Epidermal melanocyte (primary cell): ENCODE measurements around the gene SPEM2.
"Not testable (repeated sequence)": the region's sequence is repeated elsewhere in the genome, so short reads cannot be mapped to it uniquely, and the experiment has no call there.

ENCODE experiments used
- DNase-seq: peaks from one replicate; pipeline ENCODE4 v3.0.0; 2011; ENCODE audit warnings: low spot score; ENCODE audit not compliant: insufficient read length

Gene SPEM2

DNA sequence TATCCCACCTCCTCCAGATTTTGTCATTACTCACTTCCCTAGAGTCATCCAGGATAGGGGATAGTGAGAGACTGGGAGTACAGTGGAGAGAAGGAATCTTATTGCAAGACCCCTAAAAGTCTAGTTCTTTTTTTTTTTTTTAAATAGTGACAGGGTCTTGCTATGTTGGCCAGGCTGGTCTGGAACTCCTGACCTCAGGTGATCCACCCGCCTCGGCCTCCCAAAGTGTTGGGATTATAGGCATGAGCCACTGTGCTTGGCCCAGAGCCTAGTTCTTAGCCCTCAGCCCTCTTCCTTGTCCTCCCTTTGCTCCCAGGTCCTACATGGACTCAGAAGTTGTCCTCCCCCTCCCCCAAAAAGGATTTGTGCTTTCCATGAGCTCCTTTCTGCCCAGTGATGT, 16.7 kb downstream of the SPEM2 start:
- DNase-seq, result no peak

DNA sequence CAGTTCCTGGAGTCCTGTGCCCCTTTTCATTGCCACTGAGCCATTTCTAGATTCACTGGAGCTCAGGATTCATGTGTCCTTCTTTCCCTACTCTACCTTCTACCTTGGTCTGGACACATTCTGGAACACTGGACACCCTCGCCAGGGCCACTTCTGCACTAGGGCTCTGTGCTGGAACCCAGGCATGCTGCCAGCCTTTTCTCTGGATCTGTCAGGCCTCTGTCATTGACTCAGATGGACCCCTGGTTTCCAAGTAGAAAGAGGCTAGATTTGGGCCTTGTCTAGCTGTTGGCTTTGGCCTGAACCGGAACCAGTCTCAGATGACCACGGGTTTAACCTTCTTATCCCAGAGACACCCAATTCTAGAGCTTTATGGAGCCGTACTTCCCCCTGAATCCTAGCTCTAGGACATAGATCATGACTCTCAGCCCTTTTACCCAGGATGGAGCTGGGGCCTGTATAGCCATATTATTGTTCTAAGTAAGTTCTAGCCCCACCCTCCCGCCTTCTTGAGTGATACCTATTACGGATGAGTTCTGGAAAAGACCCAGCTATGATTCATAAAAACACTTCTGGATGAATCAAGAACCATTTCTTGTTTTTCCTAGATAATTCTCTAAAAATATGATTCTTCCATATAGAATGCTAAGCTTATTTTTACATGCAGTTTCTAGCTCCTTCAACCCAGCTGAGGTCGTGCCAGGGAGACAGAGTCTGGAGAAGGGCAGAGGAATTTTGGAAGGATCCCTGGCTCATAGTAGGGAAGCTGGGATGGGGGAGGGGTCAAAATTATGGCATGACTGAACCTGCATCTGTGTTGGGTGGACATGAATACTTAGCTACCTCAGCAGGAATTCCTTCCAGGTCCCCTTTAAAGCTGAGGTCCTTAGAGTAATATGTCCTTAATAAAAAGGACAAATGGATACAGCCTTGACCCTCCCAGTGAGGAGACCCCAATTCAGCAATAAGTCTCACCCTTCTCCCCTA, 18.4 kb downstream of the SPEM2 start:
- DNase-seq, result no peak

DNA sequence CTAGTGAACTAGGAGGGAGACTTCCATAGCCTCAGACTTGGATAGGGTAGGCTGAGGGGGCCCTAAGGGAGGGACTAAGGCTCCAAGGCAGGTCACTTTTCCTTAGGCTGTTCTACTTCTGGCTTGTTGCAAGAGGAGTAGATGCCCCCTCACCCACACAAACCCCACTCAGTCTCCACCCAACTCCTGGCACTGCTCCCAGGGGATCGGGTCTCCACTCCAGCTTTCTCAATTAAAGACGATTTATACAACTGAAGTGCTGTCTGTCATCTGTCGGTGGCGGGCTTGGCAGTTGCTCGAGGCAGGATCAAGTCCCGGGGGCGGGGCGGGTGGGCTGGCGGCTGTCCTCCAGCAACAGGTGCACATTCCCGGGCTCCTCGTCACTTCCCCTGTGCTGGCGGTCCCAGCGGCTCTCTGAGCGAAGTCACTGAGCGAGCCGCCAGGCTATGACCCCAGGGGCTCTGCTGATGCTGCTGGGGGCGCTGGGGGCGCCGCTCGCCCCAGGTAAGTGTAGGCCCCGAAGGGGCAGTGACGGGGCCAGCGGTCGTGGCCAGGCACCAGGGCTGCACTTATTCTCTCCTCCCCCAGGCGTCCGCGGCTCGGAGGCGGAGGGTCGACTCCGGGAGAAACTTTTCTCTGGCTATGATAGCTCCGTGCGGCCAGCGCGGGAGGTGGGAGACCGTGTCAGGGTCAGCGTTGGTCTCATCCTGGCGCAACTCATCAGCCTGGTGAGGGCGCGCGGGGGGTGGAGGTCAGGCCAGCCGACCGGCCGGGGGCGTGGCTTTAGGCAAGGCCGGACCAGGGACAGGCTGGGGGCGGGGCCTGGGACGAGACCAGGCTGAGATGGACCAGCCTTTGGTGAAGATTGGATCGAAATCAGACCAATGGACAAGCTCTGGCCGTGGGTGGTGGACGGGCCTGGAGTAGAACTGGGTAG, 19.5 kb downstream of the SPEM2 start, which contains the start of gene CHRNB1:
CHRNB1 (plus strand) TSS at position 380 of the 937 bp plus-strand sequence; CDS start at position 447, 67 bp downstream.
- peak; percentile 70 for DNase-seq

DNA sequence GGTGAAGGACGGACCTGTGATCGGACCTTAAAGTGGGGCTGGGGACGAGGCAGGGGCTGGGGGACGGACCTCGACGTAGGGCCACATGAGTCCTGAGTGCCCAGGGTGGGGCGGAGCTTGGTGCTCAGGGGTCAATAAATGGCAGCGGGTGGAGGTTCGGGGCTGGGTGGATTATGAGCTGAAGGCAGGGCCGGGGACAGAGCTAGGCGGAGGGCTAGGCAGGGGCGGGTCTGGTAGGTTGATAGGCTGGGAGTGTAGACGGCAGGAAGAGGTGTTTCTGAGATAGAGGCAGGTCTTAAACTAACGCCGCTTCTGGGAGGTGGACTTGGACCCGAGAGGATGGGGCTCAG, 20.2 kb downstream of the SPEM2 start:
- DNase-seq, result no peak

DNA sequence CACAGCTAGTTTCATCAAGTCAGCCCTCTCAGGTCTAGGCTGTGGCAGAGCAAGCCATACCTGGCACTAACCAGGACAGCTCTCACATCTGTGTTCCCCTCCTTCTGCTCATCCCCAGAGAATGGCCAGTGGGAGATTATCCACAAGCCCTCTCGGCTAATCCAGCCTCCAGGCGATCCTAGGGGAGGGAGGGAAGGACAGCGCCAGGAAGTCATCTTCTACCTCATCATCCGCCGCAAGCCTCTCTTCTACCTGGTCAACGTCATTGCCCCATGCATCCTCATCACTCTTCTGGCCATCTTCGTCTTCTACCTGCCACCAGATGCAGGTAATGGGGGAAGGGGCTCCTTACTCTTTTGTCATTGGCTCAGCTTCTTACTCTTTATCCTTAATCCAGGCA, 23.0 kb downstream of the SPEM2 start:
- DNase-seq, result no peak

DNA sequence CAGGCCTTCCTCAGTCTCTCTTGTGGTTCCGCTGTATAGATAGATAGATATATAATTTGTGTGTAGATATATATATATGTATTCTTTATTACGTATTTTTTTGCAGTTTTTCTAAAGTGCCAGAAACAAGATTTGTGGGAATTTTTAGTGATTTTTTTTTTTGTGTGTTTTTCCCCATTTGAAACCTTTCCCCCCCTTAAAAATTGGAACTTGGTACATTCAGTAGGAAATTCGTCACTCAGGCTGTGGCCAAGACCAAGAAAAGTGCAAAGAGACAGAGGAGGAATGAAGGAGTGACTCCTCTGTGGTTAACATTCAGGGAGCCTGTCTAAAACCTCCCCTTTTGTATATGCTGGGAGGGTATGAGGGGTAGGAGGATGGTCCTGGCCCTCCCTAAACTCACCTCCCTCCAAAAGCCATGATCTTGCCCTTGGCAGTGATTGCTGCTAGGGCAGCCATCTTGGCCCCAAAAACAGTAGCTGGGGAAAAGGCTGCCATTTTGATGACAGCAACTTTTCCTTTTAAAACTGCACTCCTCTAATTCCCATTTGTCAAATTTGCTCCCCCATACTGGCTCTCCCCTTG, 34.6 kb downstream of the SPEM2 start:
- peak; percentile 14 for DNase-seq

DNA sequence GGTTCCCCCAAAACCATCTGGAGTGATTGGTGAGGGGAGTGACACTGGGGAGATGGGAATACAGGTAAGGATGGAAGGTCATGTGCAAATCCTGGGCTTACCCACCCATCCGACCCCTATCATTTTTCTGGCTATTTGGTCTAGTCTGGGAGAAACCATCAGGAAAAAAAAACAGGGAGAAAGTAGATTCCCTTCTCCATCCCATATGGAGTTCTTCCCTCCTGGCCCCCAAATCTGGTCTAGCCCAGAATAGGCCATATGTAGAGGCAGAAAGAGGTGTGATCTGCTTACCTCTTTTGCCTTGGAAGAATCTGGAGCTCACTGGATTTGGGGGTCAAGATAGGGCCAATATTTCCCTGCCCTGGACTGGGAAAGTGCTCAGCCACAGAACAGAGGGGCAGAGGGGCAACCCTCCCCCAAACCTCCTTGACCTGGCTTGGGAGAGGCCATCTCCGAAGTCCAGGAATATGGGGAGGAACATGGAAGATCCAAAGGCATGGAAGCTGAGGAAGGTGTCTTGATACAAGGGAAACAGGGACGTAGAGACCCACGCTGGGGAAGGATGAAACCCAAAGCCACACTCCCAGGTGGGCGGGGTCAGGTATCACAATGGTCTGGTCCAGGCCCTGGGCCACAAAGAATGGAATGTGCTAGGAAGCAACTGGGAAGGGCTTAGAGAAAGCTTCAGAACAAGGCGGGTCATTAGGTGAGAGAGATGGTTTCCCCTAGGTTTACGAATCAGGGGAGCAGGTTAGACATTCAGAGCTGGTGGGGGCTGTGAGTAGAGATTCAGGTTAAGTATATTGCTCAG, 35.6 kb downstream of the SPEM2 start:
- DNase-seq, result peak; percentile 12

DNA sequence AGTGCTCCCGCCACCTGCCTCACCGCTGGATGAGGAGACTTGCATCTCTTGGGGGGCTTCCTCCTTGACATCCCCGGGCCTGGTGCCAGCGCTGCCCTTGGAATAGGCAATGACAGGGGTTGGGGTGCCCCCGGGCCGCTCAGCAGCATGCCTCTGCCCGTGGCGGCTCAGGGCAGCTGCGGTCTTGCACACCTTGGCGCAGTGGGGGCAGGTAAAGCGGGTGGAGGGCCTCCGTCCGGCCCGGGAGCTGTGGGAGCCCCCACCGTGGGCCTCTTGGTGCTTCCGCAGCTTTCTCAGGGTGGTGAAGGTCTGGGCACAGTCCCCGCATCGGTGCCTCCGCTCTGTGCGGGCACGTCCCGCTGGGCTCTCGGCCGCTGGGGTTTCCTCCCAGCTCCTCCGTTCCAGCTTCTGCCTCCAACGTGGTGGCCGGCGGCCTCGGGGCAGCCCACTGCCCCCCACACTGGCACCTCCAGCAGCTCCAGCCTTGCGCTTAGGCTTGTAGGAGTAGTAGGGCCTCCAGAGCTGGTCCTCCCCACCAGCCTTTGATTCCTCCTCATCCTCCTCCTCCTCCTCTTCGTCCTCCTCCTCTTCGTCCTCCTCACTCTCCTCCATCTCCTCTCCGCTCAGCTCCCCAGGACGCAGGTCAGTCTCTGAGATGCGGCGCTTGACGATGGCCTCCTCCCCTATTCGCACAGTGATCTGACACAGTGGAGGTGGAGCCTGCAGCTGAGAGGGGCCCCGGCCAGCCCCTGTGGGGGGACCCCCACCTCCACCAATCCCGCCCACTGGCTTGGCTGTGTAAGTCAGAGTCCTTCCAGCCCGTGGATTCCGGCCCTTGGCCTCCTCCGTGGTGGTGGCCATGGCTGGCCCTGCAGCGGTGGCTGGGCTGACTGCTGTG, 37.3 kb downstream of the SPEM2 start:
- DNase-seq, result peak; percentile 7

DNA sequence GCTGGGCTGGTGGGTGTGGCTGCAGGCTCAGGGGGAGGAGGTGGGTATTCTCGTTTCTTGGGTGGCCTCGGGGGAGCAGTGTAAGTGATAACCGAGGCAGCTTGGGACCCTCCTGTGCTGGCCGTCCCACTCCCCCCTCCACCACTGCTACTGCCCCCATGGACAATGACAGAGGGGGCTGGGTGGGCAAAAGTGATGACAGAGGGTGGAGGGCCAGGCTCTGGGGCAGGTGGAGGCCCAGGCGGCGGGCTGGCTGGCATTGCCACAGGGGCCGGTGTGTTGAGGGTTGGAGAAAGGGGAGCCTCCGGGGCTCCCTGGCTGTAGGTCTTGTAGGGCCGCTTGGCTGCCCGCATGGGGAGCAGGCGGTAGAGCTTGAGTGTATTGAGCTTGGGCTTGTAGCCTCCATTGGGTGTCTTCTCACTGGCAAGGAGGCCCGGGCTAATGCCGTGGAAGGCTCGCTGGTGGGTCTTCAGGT, 38.0 kb downstream of the SPEM2 start:
- no peak for DNase-seq

DNA sequence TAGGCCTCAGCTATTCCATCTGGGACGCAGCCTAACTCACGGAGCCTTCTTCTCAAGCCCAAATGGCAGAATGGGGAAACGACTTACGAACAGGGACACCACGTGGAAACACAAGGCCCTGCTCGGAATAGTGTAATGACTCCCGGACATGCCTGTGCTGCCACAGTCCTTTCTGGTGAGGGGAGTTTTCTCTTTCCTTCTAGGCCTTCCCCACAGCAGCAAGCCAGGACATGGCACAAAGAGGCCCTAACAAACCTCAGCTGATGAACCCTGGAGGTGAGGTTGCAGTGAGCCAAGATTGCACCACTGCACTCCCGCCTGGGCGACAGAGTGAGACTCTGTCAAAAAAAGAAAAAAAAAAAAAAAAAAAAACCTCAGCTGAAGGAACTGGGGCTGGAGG, 38.7 kb downstream of the SPEM2 start:
- no peak for DNase-seq

DNA sequence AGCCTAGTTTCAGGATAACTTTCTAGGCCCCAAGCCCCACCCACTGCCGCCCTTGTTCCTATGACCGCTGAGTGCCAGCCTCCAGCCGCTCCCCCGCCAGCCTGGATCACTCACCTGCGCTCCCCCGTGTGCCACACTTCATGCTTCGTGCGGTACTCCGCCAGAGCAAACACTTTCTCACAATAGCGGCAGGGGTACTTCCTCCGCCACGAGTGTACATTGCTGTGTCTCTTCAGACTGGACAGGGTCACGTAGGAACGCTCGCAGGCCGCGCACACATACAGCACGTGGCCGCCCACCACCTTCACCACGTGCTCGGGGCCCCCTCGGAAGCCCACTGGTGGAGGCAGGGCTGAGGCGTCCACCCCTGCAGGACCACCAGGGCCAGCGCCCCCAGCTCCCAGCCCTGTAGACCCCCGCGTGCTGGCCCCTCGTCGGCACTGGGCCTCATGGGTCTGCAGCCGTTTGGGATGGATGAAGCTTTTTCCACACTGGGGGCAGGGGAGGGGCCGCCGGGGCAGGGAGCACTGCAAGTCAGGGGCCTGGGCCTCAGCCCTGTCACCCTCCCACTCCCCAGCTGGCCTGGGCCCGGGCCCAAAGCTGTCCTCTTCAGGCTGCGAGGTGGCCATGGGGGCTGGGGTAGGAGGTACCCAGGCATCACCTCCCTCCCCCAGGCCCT, 40.3 kb downstream of the SPEM2 start:
- no peak for DNase-seq

DNA sequence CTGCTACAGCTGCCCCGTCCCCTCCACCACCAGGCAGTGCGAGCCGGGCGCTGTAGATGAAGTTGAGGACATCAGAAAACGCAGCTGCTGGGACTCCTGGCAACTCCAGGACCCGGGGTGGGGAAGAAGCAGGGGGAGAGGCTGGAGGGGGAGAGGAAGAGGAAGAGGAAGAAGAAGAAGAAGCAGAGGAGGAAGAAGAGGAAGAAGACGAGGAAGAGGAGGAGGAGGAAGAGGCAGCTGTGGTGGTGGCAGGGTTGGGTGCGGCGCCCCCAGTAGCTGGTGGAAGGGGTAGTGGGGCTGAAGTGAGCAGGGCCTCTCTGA, 40.9 kb downstream of the SPEM2 start:
- DNase-seq, result no peak

DNA sequence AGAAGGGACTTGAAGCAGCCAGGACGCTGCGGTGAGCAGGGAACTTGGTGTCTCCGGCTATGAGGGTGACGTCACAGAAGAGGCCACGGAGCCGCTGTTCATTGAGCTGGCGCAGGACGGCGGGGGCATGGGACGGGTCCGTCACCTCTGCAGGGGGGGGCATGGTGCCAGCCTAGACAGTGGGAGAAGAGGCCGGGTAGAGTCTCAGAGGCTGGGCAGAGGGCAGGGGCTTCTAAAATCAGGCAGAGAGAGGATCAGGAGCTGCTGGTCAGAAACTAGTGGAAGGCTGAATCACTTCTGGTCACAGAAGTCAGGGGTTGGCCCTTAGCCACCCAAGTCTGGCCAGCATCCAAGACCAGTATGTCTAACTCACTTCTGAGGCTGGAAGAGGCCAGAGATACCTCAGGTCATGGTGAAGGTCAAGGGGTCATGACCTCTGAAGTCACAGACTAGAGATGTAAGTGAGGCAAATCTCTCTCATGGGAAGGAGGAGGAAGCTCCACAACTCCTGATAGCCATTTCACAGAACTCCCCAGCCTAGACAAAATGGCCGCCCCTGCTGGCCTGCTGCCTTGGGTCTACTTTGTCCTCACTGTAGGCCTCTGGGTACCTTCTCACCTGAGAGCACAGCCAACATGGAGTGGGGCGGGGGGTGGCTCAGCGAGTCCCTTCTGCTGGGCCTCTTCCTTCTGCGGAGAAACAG, 41.4 kb downstream of the SPEM2 start:
- DNase-seq, result no peak

DNA sequence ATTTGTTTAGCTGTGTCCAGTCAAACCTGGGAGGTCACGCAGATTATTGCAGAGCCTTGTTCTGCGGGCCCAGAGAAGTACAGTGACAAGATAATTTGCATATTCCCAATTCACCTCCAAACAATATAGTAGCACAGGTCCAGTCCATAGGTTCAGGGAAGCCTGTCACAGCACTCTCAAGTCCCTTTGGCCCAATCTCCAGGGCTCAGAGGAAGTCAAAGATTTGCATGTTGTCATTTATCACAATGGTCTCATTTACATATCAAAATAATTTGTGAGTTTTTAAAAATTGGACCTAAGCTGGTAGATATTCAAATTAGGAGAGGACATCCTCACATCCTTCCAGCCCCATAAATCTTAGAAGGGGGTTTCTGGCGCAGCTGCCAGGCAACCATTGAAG, 42.1 kb downstream of the SPEM2 start:
- DNase-seq, result no peak

DNA sequence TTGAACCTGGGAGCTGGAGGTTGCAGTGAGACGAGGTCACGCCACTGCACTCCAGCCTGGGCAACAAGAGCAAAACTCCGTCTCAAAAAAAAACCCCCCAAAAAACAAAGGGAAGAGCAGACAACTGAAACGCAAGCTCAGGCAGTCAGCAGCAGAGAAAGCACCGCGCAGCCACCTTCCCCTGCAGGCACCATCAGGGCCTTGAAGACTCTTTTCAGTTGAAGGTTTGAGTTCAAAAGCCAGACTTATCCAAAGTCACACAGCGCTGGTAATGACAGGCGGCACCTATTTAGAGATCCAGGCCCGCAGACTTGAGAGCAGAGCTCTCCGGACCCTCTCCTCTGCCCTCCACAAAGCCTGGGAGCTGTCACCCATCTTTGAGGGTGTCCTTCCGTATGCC, 42.9 kb downstream of the SPEM2 start:
- DNase-seq, result no peak

DNA sequence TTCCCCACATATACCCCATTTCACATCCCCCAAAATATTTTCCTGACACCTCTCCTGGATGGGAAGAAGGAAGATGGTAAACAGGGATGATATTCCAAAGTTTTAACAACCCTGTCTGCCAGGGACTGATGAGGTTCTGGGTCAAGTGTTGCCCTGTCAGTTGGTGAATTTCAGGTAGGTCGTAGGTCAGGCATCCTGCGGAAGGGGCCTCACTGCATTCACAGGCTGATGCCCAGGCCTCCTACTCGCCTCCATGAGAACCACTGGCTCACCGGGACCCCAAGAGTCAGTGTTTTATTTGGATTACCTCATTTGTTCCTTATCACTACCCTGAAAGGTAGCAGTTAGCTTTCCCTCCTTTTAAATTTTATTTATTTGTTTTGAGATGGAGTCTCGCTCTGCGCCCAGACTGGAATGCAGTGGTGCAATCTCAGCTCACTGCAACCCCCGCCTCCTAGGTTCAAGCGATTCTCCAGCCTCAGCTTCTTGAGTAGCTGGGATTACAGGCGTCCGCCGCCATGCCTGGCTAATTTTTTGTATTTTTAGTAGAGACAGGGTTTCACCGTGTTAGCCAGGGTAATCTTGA, 43.5 kb downstream of the SPEM2 start:
- no peak for DNase-seq

DNA sequence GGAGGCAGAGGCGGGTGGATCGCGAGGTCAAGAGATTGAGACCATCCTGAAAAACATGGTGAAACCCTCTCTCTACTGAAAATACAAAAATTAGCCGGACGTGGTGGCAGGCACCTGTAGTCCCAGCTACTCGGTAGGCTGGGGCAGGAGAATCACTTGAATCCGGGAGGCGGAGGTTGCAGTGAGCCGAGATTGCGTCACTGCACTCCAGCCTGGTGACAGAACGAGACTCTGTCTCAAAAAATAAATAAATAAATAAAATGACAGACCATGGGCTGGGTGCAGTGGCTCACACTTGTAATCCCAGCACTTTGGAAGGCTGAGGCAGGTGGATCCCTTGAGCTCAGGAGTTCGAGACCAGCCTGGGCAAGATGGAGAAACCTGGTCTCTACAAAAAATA, 44.4 kb downstream of the SPEM2 start:
- not testable (repeated sequence) for DNase-seq

DNA sequence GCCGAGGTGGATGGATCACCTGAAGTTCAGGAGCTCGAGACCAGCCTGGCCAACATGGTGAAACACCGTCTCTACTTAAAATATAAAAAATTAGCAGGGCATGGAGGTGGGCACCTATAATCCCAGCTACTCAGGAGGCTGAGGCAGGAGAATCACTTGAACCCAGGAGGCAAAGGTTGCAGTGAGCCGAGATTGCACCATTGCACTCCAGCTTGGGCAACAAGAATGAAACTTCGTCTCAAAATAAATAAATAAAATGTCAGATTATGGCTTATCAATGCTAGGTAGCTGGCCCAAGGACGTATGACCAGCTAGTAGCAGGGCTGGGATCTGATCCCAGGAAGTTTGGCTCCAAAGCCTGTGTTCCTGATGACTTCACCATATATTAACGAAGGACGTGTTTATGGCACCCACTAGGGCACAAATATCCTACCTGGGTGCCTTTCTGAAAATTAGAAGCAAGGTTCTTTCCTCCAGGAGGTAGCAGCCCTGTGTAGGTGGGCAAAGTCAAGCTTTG, 45.1 kb downstream of the SPEM2 start:
- not testable (repeated sequence) for DNase-seq
